Neural progenitor cell (in vitro differentiated cells): ENCODE measurements around the gene GPR150.

Experiments
- EZH2 ChIP-seq: fragments of 200-600 bp; sonication (generic); IDR thresholded peaks from 2 replicates; pipeline ENCODE4 v1.6.1; 2017; ENCODE audit warnings: antibody characterized with exemption, mild to moderate bottlenecking, moderate library complexity
- EZH2phosphoT487 ChIP-seq: fragments of 200-600 bp; sonication (generic); IDR thresholded peaks from 2 replicates; pipeline ENCODE4 v1.6.1; 2017; ENCODE audit warnings: antibody characterized with exemption
- TF ChIP-seq, protein P1 (sequence below): fragments of 200-600 bp; sonication (generic); IDR thresholded peaks from 2 replicates; pipeline ENCODE4 v1.5.1; 2017; ENCODE audit warnings: antibody characterized with exemption, mild to moderate bottlenecking

- TF ChIP-seq, protein P1, sequence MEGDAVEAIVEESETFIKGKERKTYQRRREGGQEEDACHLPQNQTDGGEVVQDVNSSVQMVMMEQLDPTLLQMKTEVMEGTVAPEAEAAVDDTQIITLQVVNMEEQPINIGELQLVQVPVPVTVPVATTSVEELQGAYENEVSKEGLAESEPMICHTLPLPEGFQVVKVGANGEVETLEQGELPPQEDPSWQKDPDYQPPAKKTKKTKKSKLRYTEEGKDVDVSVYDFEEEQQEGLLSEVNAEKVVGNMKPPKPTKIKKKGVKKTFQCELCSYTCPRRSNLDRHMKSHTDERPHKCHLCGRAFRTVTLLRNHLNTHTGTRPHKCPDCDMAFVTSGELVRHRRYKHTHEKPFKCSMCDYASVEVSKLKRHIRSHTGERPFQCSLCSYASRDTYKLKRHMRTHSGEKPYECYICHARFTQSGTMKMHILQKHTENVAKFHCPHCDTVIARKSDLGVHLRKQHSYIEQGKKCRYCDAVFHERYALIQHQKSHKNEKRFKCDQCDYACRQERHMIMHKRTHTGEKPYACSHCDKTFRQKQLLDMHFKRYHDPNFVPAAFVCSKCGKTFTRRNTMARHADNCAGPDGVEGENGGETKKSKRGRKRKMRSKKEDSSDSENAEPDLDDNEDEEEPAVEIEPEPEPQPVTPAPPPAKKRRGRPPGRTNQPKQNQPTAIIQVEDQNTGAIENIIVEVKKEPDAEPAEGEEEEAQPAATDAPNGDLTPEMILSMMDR = no peak
- no peak for TF ChIP-seq EZH2
- TF ChIP-seq EZH2phosphoT487 = no peak
Observed at GRCh38 chr5:95619096-95619495, 791 bp upstream of the GPR150 start.
